ENCODE measurements around the gene TRIM36. TPM values are rescaled to one million over a fixed set of nuclear protein-coding genes. Genes with fewer than 3 reads are reported as not detected.

TRIM36 gene
- polyA plus RNA-seq, 1 experiment = 0.06 TPM

GRCh38 chr5:115194676-115195075 lies 25.0 kb upstream of the TRIM36 start:
- POLR2A ChIA-PET = no interaction called here
- CTCF ChIA-PET = no interaction called here
- no peak for DNase-seq (ENCODE audit: low read depth, low spot score)
- Histone ChIP-seq H3K27me3 (ENCODE audit: control insufficient read depth, insufficient read depth, low read length) (no peaks in the 10 kb centered on the region), H3K4me3 (ENCODE audit: low read depth, low read length) (no peak overlapping the region), H3K27ac (ENCODE audit: low read depth, low read length) (no peak overlapping the region), H3K9me3 (ENCODE audit: control insufficient read depth, insufficient read depth, low read length) (no peaks in the 10 kb centered on the region)
- TF ChIP-seq, protein P1, sequence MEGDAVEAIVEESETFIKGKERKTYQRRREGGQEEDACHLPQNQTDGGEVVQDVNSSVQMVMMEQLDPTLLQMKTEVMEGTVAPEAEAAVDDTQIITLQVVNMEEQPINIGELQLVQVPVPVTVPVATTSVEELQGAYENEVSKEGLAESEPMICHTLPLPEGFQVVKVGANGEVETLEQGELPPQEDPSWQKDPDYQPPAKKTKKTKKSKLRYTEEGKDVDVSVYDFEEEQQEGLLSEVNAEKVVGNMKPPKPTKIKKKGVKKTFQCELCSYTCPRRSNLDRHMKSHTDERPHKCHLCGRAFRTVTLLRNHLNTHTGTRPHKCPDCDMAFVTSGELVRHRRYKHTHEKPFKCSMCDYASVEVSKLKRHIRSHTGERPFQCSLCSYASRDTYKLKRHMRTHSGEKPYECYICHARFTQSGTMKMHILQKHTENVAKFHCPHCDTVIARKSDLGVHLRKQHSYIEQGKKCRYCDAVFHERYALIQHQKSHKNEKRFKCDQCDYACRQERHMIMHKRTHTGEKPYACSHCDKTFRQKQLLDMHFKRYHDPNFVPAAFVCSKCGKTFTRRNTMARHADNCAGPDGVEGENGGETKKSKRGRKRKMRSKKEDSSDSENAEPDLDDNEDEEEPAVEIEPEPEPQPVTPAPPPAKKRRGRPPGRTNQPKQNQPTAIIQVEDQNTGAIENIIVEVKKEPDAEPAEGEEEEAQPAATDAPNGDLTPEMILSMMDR (IDR thresholded peaks at IDR 0.05; ENCODE audit: low read depth, low read length) = no peak

GRCh38 chr5:115193295-115193694 lies 23.6 kb upstream of the TRIM36 start:
- ChIA-PET CTCF (no interaction called here), POLR2A (no interaction called here)
- no peak for DNase-seq (ENCODE audit: low read depth, low spot score)
- TF ChIP-seq, protein P1 (IDR thresholded peaks at IDR 0.05; ENCODE audit: low read depth, low read length) = no peak
- no peaks in the 10 kb centered on the region for H3K9me3 ChIP-seq (ENCODE audit: control insufficient read depth, insufficient read depth, low read length)
- no peak overlapping the region for H3K4me3 ChIP-seq (ENCODE audit: low read depth, low read length)
- H3K27me3 ChIP-seq (ENCODE audit: control insufficient read depth, insufficient read depth, low read length) = no peaks in the 10 kb centered on the region
- H3K27ac ChIP-seq (ENCODE audit: low read depth, low read length) = no peak overlapping the region

- POLR2A ChIA-PET = no interaction called here
- H3K9me3 ChIP-seq (ENCODE audit: control insufficient read depth, insufficient read depth, low read length) = no peaks in the 10 kb centered on the region
- TF ChIP-seq, protein P1 (IDR thresholded peaks at IDR 0.05; ENCODE audit: low read depth, low read length) = no peak
- CTCF ChIA-PET = no interaction called here
- no peak for DNase-seq (ENCODE audit: low read depth, low spot score)
- H3K4me3 ChIP-seq (ENCODE audit: low read depth, low read length) = no peak overlapping the region
- H3K27me3 ChIP-seq (ENCODE audit: control insufficient read depth, insufficient read depth, low read length) = no peaks in the 10 kb centered on the region
- no peak overlapping the region for H3K27ac ChIP-seq (ENCODE audit: low read depth, low read length)
These were observed 22.4 kb upstream of the TRIM36 start for GRCh38 chr5:115192098-115192497.

DNA sequence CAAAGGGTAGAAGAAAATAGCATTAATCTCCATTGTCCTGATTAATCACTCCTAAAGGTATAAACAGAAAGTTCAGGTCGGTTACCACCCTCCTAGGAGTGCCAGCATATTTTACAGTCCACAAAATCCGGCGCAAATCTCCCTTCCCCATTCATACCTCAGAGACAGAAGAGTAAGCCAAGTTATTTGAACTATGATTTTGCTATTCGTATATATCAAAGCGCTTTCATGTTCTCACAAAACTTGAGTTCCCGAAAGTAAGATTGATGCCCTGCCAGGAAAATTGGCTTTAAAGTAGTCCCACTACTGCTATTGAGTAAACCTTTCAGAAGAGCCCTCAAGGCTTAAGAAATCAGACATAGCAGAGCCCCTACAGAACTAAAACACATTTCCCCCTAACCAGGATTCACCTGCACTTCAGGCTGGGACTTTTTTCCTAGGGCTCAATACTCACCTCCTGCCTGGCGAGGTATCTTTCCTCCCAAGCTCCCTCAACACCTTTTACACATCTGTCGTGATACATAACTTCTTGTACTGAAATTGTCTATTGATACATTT lies 21.8 kb upstream of the TRIM36 start:
- Histone ChIP-seq H3K9me3 (ENCODE audit: control insufficient read depth, insufficient read depth, low read length) (no peaks in the 10 kb centered on the region), H3K27ac (ENCODE audit: low read depth, low read length) (no peak overlapping the region), H3K4me3 (ENCODE audit: low read depth, low read length) (no peak overlapping the region), H3K27me3 (ENCODE audit: control insufficient read depth, insufficient read depth, low read length) (no peaks in the 10 kb centered on the region)
- POLR2A ChIA-PET = no interaction called here
- DNase-seq (ENCODE audit: low read depth, low spot score) = no peak
- CTCF ChIA-PET = no interaction called here
- TF ChIP-seq, protein P1 (IDR thresholded peaks at IDR 0.05; ENCODE audit: low read depth, low read length) = no peak

DNA sequence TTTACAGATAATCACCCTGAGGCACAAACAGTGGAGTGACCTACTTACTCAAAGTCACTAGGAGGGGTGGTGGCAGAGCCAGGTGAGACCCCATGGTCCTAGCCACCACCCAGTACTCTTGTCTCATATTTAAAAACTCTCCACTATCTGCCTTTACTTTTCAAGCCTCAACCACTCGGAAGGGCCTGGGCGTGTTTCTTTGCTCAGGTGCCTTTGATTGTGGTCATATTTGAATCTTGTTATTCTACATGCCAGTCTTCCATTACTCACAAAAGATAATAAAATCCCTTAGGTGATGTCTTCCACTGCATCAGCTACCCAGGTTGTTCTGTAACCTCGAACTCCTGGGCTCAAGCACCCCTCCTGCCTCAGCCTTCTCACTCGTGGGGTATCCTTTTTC lies 20.7 kb upstream of the TRIM36 start:
- Histone ChIP-seq H3K9me3 (ENCODE audit: control insufficient read depth, insufficient read depth, low read length) (no peaks in the 10 kb centered on the region), H3K27ac (ENCODE audit: low read depth, low read length) (no peak overlapping the region), H3K27me3 (ENCODE audit: control insufficient read depth, insufficient read depth, low read length) (no peaks in the 10 kb centered on the region), H3K4me3 (ENCODE audit: low read depth, low read length) (no peak overlapping the region)
- POLR2A ChIA-PET = no interaction called here
- TF ChIP-seq, protein P1 (IDR thresholded peaks at IDR 0.05; ENCODE audit: low read depth, low read length) = no peak
- CTCF ChIA-PET = no interaction called here
- DNase-seq (ENCODE audit: low read depth, low spot score) = no peak

Data from AG04450 (cell line).